GM12872 (cell line): ENCODE results near the gene SCN5A.

ENCODE experiments used
- CTCF ChIP-seq: IDR thresholded peaks from 3 replicates; pipeline ENCODE4 v1.5.1; 2011; ENCODE audit warnings: low read depth, mild to moderate bottlenecking, low read length, moderate library complexity; ENCODE audit not compliant: insufficient read depth

Gene SCN5A

GRCh38 chr3:38578081-38578475 lies 71.4 kb downstream of the SCN5A start:
- TF ChIP-seq CTCF = no peak

GRCh38 chr3:38577371-38578080 lies 72.0 kb downstream of the SCN5A start:
- TF ChIP-seq CTCF = no peak

GRCh38 chr3:38576526-38577370 lies 72.7 kb downstream of the SCN5A start:
- no peak for TF ChIP-seq CTCF

- TF ChIP-seq CTCF = no peak
Measured at GRCh38 chr3:38576131-38576525, 73.4 kb downstream of the SCN5A start.

- no peak for TF ChIP-seq CTCF
Measured at GRCh38 chr3:38575279-38575843, 74.1 kb downstream of the SCN5A start.

- no peak for TF ChIP-seq CTCF
Measured at GRCh38 chr3:38574411-38575278, 74.8 kb downstream of the SCN5A start.

GRCh38 chr3:38573556-38573955 lies 75.9 kb downstream of the SCN5A start:
- no peak for TF ChIP-seq CTCF
